ENCODE data around the gene INTS11.

INTS11 gene

DNA sequence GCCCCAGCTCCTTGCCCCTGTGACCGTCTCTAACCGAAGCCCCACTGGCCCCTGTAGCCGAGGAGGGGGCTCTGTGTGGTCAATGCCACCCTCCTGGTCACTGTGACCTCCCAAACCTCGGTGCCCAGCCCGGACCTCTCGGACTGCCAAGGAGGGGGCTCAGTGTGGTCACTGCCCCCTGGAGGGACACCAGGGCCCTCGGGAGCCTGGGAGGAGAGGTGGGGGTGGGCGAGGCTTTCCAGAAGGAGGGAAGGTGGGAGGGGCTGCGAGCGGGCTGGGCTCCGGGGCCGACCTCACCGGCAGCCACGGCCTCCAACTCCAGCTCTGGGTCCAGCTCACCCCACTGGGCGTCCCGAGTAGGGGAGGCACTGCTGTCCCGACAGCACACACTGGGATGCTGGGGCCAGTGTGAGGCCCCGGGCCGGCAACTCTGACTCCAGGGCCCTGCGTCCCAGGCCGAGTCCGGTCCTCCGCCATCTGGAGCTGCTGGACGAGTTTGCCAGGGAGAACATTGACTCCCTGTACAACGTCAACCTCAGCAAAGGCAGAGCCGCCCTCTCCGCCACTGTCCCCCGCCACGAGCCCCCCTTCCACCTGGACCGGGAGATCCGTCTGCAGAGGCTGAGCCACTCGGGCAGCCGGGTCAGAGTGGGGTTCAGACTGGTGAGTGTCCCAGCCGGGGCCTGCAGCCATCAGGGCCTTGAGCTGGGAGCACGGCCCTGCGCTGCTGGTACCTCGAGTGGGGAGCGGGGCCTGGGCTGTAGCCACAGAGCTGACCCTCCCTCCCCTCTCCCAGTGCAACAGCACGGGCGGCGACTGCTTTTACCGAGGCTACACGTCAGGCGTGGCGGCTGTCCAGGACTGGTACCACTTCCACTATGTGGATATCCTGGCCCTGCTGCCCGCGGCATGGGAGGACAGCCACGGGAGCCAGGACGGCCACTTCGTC, 37.9 kb downstream of the INTS11 start:
- TF ChIP-seq, protein P1, sequence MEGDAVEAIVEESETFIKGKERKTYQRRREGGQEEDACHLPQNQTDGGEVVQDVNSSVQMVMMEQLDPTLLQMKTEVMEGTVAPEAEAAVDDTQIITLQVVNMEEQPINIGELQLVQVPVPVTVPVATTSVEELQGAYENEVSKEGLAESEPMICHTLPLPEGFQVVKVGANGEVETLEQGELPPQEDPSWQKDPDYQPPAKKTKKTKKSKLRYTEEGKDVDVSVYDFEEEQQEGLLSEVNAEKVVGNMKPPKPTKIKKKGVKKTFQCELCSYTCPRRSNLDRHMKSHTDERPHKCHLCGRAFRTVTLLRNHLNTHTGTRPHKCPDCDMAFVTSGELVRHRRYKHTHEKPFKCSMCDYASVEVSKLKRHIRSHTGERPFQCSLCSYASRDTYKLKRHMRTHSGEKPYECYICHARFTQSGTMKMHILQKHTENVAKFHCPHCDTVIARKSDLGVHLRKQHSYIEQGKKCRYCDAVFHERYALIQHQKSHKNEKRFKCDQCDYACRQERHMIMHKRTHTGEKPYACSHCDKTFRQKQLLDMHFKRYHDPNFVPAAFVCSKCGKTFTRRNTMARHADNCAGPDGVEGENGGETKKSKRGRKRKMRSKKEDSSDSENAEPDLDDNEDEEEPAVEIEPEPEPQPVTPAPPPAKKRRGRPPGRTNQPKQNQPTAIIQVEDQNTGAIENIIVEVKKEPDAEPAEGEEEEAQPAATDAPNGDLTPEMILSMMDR (IDR thresholded peaks at IDR 0.05; ENCODE audit: control extremely low read depth, extremely low read depth, low read depth, missing control alignments): no peak
- no peak for DNase-seq (ENCODE audit: extremely low spot score)
- ChIA-PET POLR2A (interaction anchor here (0.5 kb wide), 1 partner anchor 599 kb away, joined by 5 read pairs; no protein-coding TSS in a partner anchor), CTCF (interaction anchor here (1.1 to 1.9 kb wide), 4 partner anchors 10 to 292 kb away, joined by 3 to 5 read pairs (median 4); no protein-coding TSS in a partner anchor)

DNA sequence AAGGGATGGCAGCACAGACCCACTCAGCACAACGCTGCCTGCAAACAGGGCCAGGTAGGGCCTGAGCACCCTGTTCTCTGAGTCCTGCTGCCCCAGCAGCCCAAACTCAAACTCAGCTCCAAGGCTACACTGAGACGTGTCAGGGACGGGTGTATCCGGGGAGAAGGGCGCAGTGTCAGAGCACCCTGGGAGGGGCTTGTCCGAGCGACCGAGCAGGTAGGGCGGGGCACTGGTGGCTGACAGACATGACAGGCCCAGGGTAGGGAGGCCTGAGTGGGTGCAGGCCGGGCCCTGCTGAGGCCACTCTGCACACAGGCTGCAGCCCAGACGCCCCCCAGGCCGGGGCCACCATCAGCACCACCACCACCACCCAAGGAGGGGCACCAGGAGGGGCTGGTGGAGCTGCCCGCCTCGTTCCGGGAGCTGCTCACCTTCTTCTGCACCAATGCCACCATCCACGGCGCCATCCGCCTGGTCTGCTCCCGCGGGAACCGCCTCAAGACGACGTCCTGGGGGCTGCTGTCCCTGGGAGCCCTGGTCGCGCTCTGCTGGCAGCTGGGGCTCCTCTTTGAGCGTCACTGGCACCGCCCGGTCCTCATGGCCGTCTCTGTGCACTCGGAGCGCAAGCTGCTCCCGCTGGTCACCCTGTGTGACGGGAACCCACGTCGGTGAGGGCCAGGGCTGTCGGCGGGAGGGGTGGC, 38.7 kb downstream of the INTS11 start:
- DNase-seq (ENCODE audit: extremely low spot score): no peak
- ChIA-PET POLR2A (no interaction called here), CTCF (interaction anchor here (1.7 kb wide), 1 partner anchor 14 kb away, joined by 5 read pairs; no protein-coding TSS in a partner anchor)
- TF ChIP-seq, protein P1 (IDR thresholded peaks at IDR 0.05; ENCODE audit: control extremely low read depth, extremely low read depth, low read depth, missing control alignments): no peak

DNA sequence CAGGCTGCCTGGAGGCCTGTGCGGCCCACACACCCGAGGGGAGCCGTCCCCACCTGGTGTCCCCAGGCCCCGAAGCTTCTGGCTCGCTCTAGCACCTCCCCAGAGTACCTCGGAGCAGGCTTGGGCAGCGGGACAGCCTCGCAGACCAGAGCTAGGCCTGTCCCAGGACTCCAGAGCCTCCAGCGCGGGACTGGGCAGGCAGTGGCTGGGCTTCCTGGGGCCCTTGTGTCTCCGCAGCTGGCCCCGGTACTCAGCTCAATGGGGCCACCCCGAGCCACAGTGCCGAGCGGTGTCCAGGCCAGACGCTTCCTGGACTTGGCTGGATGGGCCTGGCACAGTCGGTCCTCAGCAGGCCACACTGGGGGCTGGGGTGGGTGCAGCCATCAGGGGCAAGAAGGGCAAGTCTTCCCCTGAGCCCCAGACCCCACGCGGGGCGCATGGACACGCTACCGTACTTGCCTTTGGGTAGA, 39.3 kb downstream of the INTS11 start:
- ChIA-PET CTCF (interaction anchor here (1.7 kb wide), 1 partner anchor 15 kb away, joined by 5 read pairs; no protein-coding TSS in a partner anchor), POLR2A (no interaction called here)

DNA sequence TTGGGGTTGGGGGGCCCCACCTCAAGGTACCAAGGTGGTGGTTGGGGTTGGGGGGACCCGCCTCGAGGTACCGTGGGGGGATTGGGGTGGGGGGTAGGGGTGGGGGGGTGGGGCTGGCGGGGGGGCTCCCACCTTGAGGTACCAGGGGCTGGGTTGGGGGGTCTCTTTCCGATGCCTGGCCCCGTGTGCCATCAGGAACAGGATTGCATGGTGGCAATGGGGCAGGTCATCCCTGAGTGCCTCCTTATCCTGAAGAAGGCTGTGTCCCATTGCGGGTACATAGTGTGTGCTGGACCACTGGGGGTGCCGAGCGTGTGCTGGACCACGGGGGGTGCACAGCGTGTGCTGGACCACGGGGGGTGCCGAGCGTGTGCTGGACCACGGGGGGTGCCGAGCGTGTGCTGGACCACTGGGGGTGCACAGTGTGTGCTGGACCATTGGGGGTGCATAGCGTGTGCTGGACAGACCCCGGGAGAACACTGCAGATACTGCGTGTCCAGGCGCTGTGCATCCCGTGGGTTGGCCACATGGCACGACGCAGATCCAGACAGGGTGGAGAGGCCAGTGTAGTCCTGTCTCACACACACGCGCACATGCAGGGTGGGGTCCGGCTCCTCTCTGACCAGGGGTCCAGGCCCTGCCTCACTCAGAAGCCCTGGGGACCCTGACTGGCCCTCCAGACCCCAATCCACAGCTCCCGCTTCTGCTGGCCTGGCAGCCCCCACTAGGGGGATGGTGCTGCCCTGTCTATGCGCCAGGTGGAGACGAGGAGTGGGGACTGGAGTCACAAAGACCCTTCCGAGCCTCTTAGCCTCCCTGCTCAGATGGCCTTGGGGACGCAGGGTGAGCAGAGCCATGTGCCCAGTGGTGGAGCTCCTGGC, 40.0 kb downstream of the INTS11 start:
- ChIA-PET POLR2A (no interaction called here), CTCF (interaction anchor here (1.7 kb wide), 2 partner anchors 15 to 162 kb away, joined by 5 to 6 read pairs; no protein-coding TSS in a partner anchor)
- no peak for DNase-seq (ENCODE audit: extremely low spot score)
- TF ChIP-seq, protein P1 (IDR thresholded peaks at IDR 0.05; ENCODE audit: control extremely low read depth, extremely low read depth, low read depth, missing control alignments): no peak

More for the DNA sequence above, 39.3 kb downstream of the INTS11 start:
- DNase-seq (ENCODE audit: extremely low spot score): no peak
- TF ChIP-seq, protein P1 (IDR thresholded peaks at IDR 0.05; ENCODE audit: control extremely low read depth, extremely low read depth, low read depth, missing control alignments): no peak

DNA sequence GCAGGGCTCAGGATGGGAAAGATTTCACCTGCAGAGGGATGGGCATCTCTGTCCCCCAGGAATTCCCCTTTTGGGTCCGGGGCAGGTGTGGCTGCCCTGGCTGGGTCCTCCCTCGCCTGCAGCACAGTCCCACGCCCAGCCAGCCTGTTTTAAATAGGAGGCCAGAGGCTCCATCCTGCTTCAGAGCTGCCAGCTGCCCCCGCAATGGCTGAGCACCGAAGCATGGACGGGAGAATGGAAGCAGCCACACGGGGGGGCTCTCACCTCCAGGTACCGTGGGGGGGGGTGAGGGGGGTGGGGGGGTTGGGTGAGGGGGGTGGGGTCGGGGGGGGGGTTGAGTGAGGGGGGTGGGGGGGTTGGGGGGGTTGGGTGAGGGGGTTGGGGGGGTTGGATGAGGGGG, 40.6 kb downstream of the INTS11 start:
- ChIA-PET POLR2A (no interaction called here), CTCF (interaction anchor here (1.7 kb wide), 1 partner anchor 162 kb away, joined by 6 read pairs; no protein-coding TSS in a partner anchor)
- TF ChIP-seq, protein P1 (IDR thresholded peaks at IDR 0.05; ENCODE audit: control extremely low read depth, extremely low read depth, low read depth, missing control alignments): peak; percentile 16
- DNase-seq (ENCODE audit: extremely low spot score): peak; percentile 81
